SK-N-SH treated with all-trans-retinoic acid at 6 μM for 48 hours (cell line): ENCODE results near the gene HARS2.
"Not testable (repeated sequence)": the region's sequence is repeated elsewhere in the genome, so short reads cannot be mapped to it uniquely, and the experiment has no call there.

Experiments used
- ATAC-seq: fragments of 200-7000 bp; cut with Tn5 transposase; 3 replicates; pipeline ENCODE4 v1.9.1; 2020; ENCODE audit warnings: mild to moderate bottlenecking, moderate library complexity
- ARNTL ChIP-seq: fragments of 450-650 bp; formaldehyde crosslinking; IDR thresholded peaks from 2 replicates; pipeline ENCODE4 v1.5.0; 2020; ENCODE audit warnings: low read depth, mild to moderate bottlenecking, moderate library complexity, borderline replicate concordance
- BACH2 ChIP-seq: fragments of 250-450 bp; sonication (Bioruptor Pico); IDR thresholded peaks from 2 replicates; pipeline ENCODE4 v1.9.0; 2021; ENCODE audit warnings: mild to moderate bottlenecking, borderline replicate concordance
- CREB5 ChIP-seq: fragments of 250-450 bp; sonication (Bioruptor Pico); IDR thresholded peaks from 2 replicates; pipeline ENCODE4 v1.5.1; 2020; ENCODE audit warnings: low read depth, mild to moderate bottlenecking, moderate library complexity
- CSDC2 ChIP-seq: fragments of 250-450 bp; sonication (Bioruptor Pico); IDR thresholded peaks from 2 replicates; pipeline ENCODE4 v1.5.0; 2020; ENCODE audit warnings: mild to moderate bottlenecking, moderate library complexity
- CSRNP3 ChIP-seq: fragments of 250-450 bp; sonication (Bioruptor Pico); IDR thresholded peaks from 2 replicates; pipeline ENCODE4 v1.5.1; 2021; ENCODE audit warnings: mild to moderate bottlenecking, moderate library complexity
- GLIS3 ChIP-seq: fragments of 250-450 bp; sonication (Bioruptor Pico); IDR thresholded peaks from 2 replicates; pipeline ENCODE4 v1.5.0; 2020; ENCODE audit warnings: mild to moderate bottlenecking, moderate library complexity
- ISL1 ChIP-seq: fragments of 250-450 bp; sonication (Bioruptor Pico); IDR thresholded peaks from 2 replicates; pipeline ENCODE4 v2.1.2; 2022; ENCODE audit warnings: mild to moderate bottlenecking, moderate library complexity
- OSR1 ChIP-seq: fragments of 250-450 bp; sonication (Bioruptor Pico); IDR thresholded peaks from 2 replicates; pipeline ENCODE4 v1.8.0; 2022; ENCODE audit warnings: moderate library complexity, mild to moderate bottlenecking, inconsistent platforms
- PATZ1 ChIP-seq: fragments of 250-450 bp; sonication (Bioruptor Pico); IDR thresholded peaks from 2 replicates; pipeline ENCODE4 v1.8.0; 2020; ENCODE audit warnings: mild to moderate bottlenecking, moderate library complexity, borderline replicate concordance
- POU6F1 ChIP-seq: fragments of 250-450 bp; sonication (Bioruptor Pico); IDR thresholded peaks from 2 replicates; pipeline ENCODE4 v1.8.0; 2021; ENCODE audit warnings: low read depth, mild to moderate bottlenecking, moderate library complexity, borderline replicate concordance
- PPARA ChIP-seq: fragments of 250-450 bp; sonication (Bioruptor Pico); IDR thresholded peaks from 2 replicates; pipeline ENCODE4 v1.5.0; 2020; ENCODE audit warnings: mild to moderate bottlenecking, borderline replicate concordance
- RARB ChIP-seq: fragments of 250-450 bp; sonication (Bioruptor Pico); IDR thresholded peaks from 2 replicates; pipeline ENCODE4 v1.8.0; 2021; ENCODE audit warnings: mild to moderate bottlenecking, moderate library complexity
- SNAI2 ChIP-seq: fragments of 250-450 bp; sonication (Bioruptor Pico); IDR thresholded peaks from 2 replicates; pipeline ENCODE4 v1.5.0; 2020; ENCODE audit warnings: mild to moderate bottlenecking, moderate library complexity
- TSHZ2 ChIP-seq: fragments of 250-450 bp; sonication (Bioruptor Pico); IDR thresholded peaks from 2 replicates; pipeline ENCODE4 v1.5.0; 2020; ENCODE audit warnings: mild to moderate bottlenecking, moderate library complexity
- ZC3H10 ChIP-seq: fragments of 250-450 bp; sonication (Bioruptor Pico); IDR thresholded peaks from 2 replicates; pipeline ENCODE4 v1.5.1; 2021; ENCODE audit warnings: mild to moderate bottlenecking, moderate library complexity
- ZFP3 ChIP-seq: fragments of 250-450 bp; sonication (Bioruptor Pico); IDR thresholded peaks from 2 replicates; pipeline ENCODE4 v1.5.0; 2020; ENCODE audit warnings: mild to moderate bottlenecking, moderate library complexity
- ZFP30 ChIP-seq: fragments of 450-650 bp; formaldehyde crosslinking; IDR thresholded peaks from 2 replicates; pipeline ENCODE4 v1.5.0; 2022; ENCODE audit warnings: mild to moderate bottlenecking, moderate library complexity
- ZNF565 ChIP-seq: fragments of 450-650 bp; formaldehyde crosslinking; conservative IDR thresholded peaks from 2 replicates; pipeline ENCODE4 v1.5.0; 2020; ENCODE audit warnings: low read depth, mild to moderate bottlenecking, moderate library complexity
- ZNF70 ChIP-seq: fragments of 450-650 bp; formaldehyde crosslinking; IDR thresholded peaks from 2 replicates; pipeline ENCODE4 v1.5.0; 2020; ENCODE audit warnings: mild to moderate bottlenecking, moderate library complexity
- ZNF8 ChIP-seq: fragments of 450-650 bp; formaldehyde crosslinking; IDR thresholded peaks from 2 replicates; pipeline ENCODE4 v1.5.0; 2020; ENCODE audit warnings: mild to moderate bottlenecking, moderate library complexity

HARS2 gene

GRCh38 chr5:140718266-140718592 lies 27.0 kb downstream of the HARS2 start:
- TF ChIP-seq GLIS3 (CRISPR knock-in tag): no peak
- TF ChIP-seq OSR1 (CRISPR knock-in tag): no peak
- no peak for TF ChIP-seq BACH2
- no peak for TF ChIP-seq CREB5
- no peak for TF ChIP-seq ZC3H10 (CRISPR knock-in tag)
- no peak for TF ChIP-seq ZNF70
- no peak for TF ChIP-seq PPARA (CRISPR knock-in tag)
- no peak for TF ChIP-seq ZNF565 (CRISPR knock-in tag)
- TF ChIP-seq SNAI2 (CRISPR knock-in tag): no peak
- TF ChIP-seq CSRNP3 (CRISPR knock-in tag): no peak
- TF ChIP-seq ARNTL (CRISPR knock-in tag): no peak
- TF ChIP-seq PATZ1: no peak
- TF ChIP-seq ZNF8: no peak
- TF ChIP-seq ZFP30 (CRISPR knock-in tag): no peak
- TF ChIP-seq ISL1 (CRISPR knock-in tag): no peak
- no peak for TF ChIP-seq RARB (CRISPR knock-in tag)
- no peak for TF ChIP-seq CSDC2 (CRISPR knock-in tag)
- no peak for TF ChIP-seq TSHZ2
- no peak for ATAC-seq

GRCh38 chr5:140720738-140721137 lies 29.5 kb downstream of the HARS2 start:
- not testable (repeated sequence) for ATAC-seq

GRCh38 chr5:140721395-140721794 lies 30.1 kb downstream of the HARS2 start:
- ATAC-seq: not testable (repeated sequence)

- TF ChIP-seq POU6F1 (CRISPR knock-in tag): peak; percentile 61; the same call in 1 of the 2 replicates
- TF ChIP-seq ZFP3 (CRISPR knock-in tag): no peak
- TF ChIP-seq PATZ1: 0 out of 2 replicates have a peak, but pooled peaks have one; percentile 31
- ATAC-seq: peak; percentile 97
Observed at GRCh38 chr5:140725799-140726471, 34.7 kb downstream of the HARS2 start.
